Suprapubic skin (tissue), 4 donors: ENCODE measurements around the gene CBX2. TPM values are rescaled to one million over a fixed set of nuclear protein-coding genes. Genes with fewer than 3 reads are reported as not detected.

Experiments
- DNase-seq, 2 donors: peaks; one replicate each; pipeline ENCODE4 v3.0.0-alpha.2; 2019; ENCODE audit warnings: low spot score in 2 of 2
- H3K27ac ChIP-seq: fragments of 200-600 bp; sonication (generic); one replicate; pipeline ENCODE4 v1.5.1; 2019
- H3K27me3 ChIP-seq: fragments of 200-600 bp; sonication (generic); one replicate; pipeline ENCODE4 v1.5.1; 2019
- H3K36me3 ChIP-seq: fragments of 200-600 bp; sonication (generic); one replicate; pipeline ENCODE4 v1.5.1; 2019
- H3K4me1 ChIP-seq: fragments of 200-600 bp; sonication (generic); one replicate; pipeline ENCODE4 v1.5.1; 2019
- H3K4me3 ChIP-seq: fragments of 200-600 bp; sonication (generic); one replicate; pipeline ENCODE4 v1.5.1; 2019; ENCODE audit warnings: mild to moderate bottlenecking
- H3K9me3 ChIP-seq: fragments of 200-600 bp; sonication (generic); one replicate; pipeline ENCODE4 v1.5.1; 2019
- CTCF ChIP-seq, 2 donors: fragments of 200-600 bp in 1 of 2; fragments of 450-650 bp in 1 of 2; sonication (generic) in 1 of 2; IDR thresholded peaks; one replicate each; pipeline ENCODE4 v1.5.1; 2016 to 2019; ENCODE audit warnings: antibody characterized with exemption in 2 of 2, mild to moderate bottlenecking in 1 of 2, moderate library complexity in 1 of 2
- EP300 ChIP-seq: sonication (generic); formaldehyde crosslinking; IDR thresholded peaks from one replicate; pipeline ENCODE4 v1.6.1; 2017; ENCODE audit warnings: antibody characterized with exemption
- POLR2A ChIP-seq, 2 donors: fragments of 450-650 bp; IDR thresholded peaks; one replicate each; pipeline ENCODE4 v1.6.1; 2017; ENCODE audit warnings: antibody characterized with exemption in 2 of 2, mild to moderate bottlenecking in 2 of 2, moderate library complexity in 2 of 2
- POLR2AphosphoS5 ChIP-seq, 3 donors: sonication (generic); formaldehyde crosslinking; IDR thresholded peaks; one replicate each; pipeline ENCODE4 v1.6.1; 2017; ENCODE audit warnings: antibody characterized with exemption in 3 of 3
- WGBS: methylation state at CpG from one replicate; pipeline ENCODE4 v1.1.5; 2018; 5-methylcytosine and 5-hydroxymethylcytosine counted together
- total RNA-seq, 4 donors: library from RNA; depleted of rRNA; stranded (reverse); fragments of >200 nt; gene quantifications; one replicate each; pipeline ENCODE4 v1.1.0, GENCODE V29; 2016

CBX2 gene
- total RNA-seq, 4 donors from 2014 or later, result 2.2 to 7.0 (median 5.2) TPM

- no peak for DNase-seq
- Histone ChIP-seq H3K36me3 (no peaks in the 10 kb centered on the region), H3K9me3 (no peaks in the 10 kb centered on the region), H3K27ac (no peak overlapping the region), H3K4me3 (no peak overlapping the region), H3K4me1 (peaks cover 10% of the 10 kb centered on the region), H3K27me3 (peaks cover 70% of the 10 kb centered on the region)
- 48% methylated on average over 8 of the region's 8 CpGs for WGBS
- TF ChIP-seq CTCF (IDR thresholded peaks at IDR 0.05) (no peak), EP300 (no peak)
Observed at GRCh38 chr17:79740413-79740812, 37.5 kb upstream of the CBX2 start.

- 6% methylated on average over 5 of the region's 10 CpGs for WGBS
- peaks cover 10% of the 10 kb centered on the region for H3K4me1 ChIP-seq
- H3K4me3 ChIP-seq, result no peak overlapping the region
- peaks cover 78% of the 10 kb centered on the region for H3K27me3 ChIP-seq
- TF ChIP-seq POLR2AphosphoS5 (IDR thresholded peaks at IDR 0.05) (no peak), POLR2A (IDR thresholded peaks at IDR 0.05) (no peak), EP300 (no peak)
- no peaks in the 10 kb centered on the region for H3K9me3 ChIP-seq
- no peak overlapping the region for H3K27ac ChIP-seq
- no peak for DNase-seq
- no peaks in the 10 kb centered on the region for H3K36me3 ChIP-seq
Observed at GRCh38 chr17:79741401-79741750, 36.6 kb upstream of the CBX2 start.

GRCh38 chr17:79741751-79742588 is 36.0 kb upstream of the CBX2 start:
- WGBS, result 14% methylated on average over 30 of the region's 53 CpGs
- peaks cover 79% of the 10 kb centered on the region for H3K27me3 ChIP-seq
- peak; percentile 49 to 99 for TF ChIP-seq CTCF (IDR thresholded peaks at IDR 0.05)
- TF ChIP-seq POLR2A (IDR thresholded peaks at IDR 0.05), result no peak
- peak overlapping the region; percentile 16 for H3K4me3 ChIP-seq
- H3K27ac ChIP-seq, result no peak overlapping the region
- H3K9me3 ChIP-seq, result no peaks in the 10 kb centered on the region
- peak in 1 of 2 donors; percentile 71 for DNase-seq
- H3K36me3 ChIP-seq, result no peaks in the 10 kb centered on the region
- H3K4me1 ChIP-seq, result peaks cover 12% of the 10 kb centered on the region

DNA sequence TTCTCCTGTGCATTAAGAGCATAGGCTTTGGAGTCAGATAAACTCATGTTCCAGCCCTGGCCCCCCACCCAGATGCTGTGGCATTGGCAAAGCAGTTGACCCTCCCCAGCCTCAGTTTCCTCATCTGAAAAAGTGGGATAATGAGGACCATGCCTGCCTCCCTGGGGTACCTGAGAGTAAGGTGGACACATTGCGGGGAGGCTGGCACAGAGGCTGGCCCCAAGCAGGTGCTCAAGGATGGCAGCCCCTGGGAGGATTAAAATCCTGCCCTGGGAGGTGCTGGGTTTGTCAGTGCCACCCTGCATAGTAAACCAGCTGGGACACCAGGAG is 35.4 kb upstream of the CBX2 start:
- Histone ChIP-seq H3K27me3 (peaks cover 79% of the 10 kb centered on the region), H3K27ac (no peak overlapping the region), H3K4me1 (peaks cover 18% of the 10 kb centered on the region), H3K4me3 (no peak overlapping the region), H3K9me3 (no peaks in the 10 kb centered on the region), H3K36me3 (no peaks in the 10 kb centered on the region)
- no peak for DNase-seq
- no peak for TF ChIP-seq POLR2AphosphoS5 (IDR thresholded peaks at IDR 0.05)
- TF ChIP-seq POLR2A (IDR thresholded peaks at IDR 0.05), result no peak
- 100% methylated on average over 1 of the region's 1 CpG for WGBS

- Histone ChIP-seq H3K4me1 (peaks cover 23% of the 10 kb centered on the region), H3K9me3 (no peaks in the 10 kb centered on the region), H3K27me3 (peaks cover 79% of the 10 kb centered on the region), H3K36me3 (no peaks in the 10 kb centered on the region), H3K4me3 (no peak overlapping the region), H3K27ac (no peak overlapping the region)
- WGBS, result 82% methylated on average over 5 of the region's 7 CpGs
- no peak for TF ChIP-seq EP300
- DNase-seq, result no peak
Observed at GRCh38 chr17:79742951-79743476, 34.9 kb upstream of the CBX2 start.

GRCh38 chr17:79743614-79744013 is 34.3 kb upstream of the CBX2 start:
- Histone ChIP-seq H3K27ac (no peak overlapping the region), H3K36me3 (no peaks in the 10 kb centered on the region), H3K27me3 (peaks cover 79% of the 10 kb centered on the region), H3K9me3 (no peaks in the 10 kb centered on the region), H3K4me1 (peaks cover 29% of the 10 kb centered on the region), H3K4me3 (no peak overlapping the region)
- TF ChIP-seq POLR2A (IDR thresholded peaks at IDR 0.05), result no peak
- no peak for TF ChIP-seq POLR2AphosphoS5 (IDR thresholded peaks at IDR 0.05)
- no peak for TF ChIP-seq CTCF (IDR thresholded peaks at IDR 0.05)
- no peak for TF ChIP-seq EP300
- DNase-seq, result no peak
- 94% methylated on average over 5 of the region's 5 CpGs for WGBS
